GM21390 (cell line): ENCODE data around the gene GPR156.
"Not testable (repeated sequence)": the region's sequence is repeated elsewhere in the genome, so short reads cannot be mapped to it uniquely, and the experiment has no call there.

Experiments used
- ATAC-seq: cut with Tn5 transposase; IDR thresholded peaks from one replicate; pipeline ENCODE4 v1.9.1; 2021; ENCODE audit not compliant: unreplicated experiment

The GPR156 gene

DNA sequence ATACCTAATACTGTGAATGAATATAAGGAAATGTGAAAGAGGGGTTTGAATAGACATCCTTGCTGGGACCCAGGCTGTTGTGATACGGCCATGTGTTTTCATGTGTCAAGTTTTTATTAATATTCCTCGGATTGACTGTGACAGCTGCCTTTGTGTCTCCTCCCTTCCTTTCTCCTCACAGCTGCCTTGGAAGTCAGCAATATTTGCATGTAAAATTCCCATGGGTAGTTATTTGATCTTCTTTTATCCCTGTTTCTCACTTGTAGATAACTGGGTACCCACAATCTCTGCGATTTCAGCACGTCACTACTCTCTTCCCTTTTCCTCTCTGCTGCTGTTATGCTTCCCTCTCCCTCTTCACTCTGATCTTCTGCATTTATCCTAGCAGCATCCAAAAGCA is 9.4 kb downstream of the GPR156 start:
- no peak for ATAC-seq

DNA sequence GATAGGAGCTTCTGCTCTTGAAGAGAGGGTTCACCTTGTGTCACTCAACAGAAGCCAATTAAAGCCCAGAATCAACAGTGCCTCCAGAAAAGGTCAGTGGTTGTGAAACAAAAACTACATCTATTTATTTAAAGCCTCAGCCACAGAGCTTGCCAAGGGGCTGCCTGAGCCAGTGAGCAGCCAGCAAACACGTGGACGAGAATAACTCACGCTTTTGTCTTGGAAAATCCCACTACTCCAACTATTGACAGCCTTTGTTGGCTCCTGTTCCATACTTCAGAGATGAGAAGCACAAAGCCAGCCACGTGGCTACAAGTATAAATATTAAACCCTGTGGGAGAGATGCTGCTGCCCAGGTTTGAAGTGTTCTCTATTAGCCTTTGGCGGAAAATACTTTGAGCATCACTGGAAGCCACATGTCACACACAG is 10.3 kb downstream of the GPR156 start:
- ATAC-seq = no peak

DNA sequence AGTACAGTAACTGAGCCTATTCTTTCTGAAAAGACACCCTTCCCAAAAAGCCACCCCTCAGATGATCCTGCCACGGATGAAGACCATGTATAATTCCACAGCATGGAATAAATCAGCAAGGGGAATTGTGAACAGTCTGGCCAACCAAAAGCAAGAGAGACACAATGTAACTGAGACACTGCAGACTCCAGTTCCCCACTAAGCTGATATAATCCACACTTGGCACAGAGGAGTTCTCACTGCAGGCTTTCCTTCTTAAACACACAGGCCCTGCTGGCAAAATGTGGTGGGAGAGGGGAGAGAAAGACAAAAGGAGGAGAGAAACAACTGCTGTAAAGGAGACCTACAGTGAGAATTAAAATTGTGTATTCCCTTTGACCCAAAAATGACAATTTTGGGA is 12.7 kb downstream of the GPR156 start:
- ATAC-seq = no peak

DNA sequence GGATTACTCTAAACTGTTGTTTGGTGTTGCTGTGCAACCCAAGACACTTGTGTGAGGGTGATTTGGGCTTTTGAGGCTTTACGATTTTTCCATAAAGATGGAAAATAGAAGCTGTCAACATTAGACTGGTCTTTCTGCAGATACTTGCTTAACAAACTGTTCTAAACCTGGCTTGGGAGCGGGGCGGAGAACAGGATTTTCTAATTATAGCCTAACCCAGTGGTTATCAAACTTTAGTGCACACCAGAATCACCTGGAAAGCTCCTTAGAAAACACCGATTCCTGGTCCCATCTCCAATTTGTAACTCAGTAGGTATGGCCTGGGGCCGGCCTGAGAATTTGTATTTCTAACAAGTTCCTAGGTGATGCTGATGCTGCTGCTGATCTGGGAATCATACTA is 19.0 kb downstream of the GPR156 start:
- ATAC-seq = no peak

DNA sequence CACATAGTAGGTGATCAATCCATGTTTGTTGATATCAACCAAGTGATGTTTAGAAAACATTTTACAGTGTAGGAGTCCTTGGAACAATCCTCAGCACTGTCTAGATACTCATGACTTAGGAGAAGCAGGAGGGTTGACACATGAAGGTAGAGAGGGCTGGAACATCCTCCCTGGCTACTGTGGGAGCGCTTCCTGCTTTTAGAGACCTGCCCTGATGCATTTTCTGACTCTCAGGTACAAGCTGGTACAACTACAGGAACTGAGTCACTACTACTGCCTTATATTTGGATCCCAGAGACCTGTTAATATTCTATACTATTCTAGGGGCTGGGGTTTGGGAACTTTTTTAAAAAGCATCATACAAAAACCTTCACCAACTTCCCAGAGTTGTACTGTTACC is 20.1 kb downstream of the GPR156 start:
- ATAC-seq = no peak

DNA sequence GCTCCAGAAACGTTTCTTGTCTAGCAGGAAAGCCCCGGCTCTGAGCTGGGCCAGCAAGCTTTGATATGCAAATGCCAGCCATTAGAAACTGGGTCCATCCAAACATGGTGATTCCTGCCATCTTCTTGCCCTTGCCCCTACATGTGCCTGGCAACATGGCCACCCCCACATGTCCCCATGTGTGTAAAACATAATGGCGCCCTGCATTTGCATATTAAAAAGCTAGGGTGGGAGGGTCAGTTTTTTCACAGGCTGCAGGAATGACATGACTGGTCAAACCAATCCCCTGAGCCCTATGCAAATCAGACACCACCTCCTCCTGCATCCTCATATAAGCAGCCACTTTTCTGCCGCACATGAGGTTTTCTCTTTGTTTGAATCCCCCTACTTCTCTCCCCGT is 21.2 kb downstream of the GPR156 start:
- no peak for ATAC-seq

DNA sequence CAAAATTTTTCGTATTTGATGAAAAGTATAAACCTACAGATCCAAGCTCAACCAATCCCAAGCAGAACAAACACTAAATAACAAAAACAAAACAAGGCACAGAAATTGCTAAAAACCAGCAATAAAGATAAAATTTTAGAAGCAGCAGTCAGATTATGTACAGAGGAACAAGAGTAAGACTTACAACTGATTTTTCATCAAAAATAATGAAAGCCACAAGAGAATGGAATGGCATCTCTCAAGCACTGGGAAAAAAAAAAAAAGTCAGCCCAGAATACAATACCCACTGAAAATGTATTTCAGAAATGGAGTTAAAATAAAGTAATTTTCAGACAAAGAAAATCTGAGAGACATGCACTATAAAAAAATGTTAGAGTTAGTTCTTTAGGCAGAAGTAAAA is 27.0 kb downstream of the GPR156 start:
- ATAC-seq = no peak

DNA sequence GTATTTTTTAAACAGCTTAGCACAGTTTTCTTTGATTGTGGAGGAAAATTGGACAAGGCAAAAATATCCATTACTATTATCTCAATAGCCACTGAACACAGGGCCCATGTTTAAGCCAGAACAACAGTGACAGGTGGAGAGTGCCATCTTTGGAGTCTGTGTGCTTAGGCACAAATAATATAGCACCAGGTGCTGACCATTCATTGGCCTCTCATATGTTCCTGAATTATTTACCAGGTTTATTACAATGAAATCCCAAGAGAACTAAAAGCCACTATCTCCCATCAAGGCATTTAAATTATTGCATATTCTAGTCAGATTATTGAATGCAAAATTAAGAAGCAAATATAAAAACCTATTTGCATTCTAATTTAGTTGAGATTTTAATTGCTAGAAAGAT is 39.6 kb downstream of the GPR156 start:
- ATAC-seq = no peak

DNA sequence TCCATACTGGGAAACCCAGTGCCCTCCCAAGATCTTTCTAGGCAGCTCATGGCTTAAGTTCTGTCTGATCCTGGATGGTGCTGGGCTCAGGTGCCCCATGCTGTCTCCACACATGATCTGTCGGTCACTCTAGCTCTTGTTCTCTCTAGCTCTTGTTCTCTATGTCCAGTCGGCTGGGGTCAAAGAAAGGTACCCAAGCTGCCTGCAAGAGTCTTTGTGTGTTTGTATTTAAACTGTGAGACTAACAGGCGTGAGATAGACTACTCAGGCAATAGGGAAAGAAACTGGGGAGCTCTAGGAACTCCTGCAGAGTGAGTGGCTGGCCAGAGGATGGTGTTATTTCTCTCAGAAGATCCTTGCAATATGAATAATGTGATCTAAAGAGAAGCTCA is 40.2 kb downstream of the GPR156 start:
- no peak for ATAC-seq

DNA sequence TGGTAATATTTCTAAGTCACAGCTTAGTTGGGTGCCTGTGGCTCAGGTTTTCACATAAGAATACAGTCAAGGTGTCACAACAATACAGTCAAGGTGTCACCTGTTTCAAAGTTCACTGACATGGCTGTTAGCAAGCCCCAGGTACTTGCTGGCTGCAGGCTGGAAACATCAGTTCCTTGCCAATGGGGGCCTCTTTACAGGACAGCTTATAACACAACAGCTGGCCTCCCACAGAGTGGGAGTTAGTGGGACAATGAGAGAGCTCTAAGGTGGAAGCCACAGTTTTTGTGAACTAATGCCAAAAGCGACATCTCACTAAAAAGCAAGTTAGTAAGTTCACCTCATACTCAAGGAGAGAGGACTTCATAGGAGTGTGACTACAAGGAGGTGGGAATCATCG is 45.4 kb downstream of the GPR156 start:
- no peak for ATAC-seq

DNA sequence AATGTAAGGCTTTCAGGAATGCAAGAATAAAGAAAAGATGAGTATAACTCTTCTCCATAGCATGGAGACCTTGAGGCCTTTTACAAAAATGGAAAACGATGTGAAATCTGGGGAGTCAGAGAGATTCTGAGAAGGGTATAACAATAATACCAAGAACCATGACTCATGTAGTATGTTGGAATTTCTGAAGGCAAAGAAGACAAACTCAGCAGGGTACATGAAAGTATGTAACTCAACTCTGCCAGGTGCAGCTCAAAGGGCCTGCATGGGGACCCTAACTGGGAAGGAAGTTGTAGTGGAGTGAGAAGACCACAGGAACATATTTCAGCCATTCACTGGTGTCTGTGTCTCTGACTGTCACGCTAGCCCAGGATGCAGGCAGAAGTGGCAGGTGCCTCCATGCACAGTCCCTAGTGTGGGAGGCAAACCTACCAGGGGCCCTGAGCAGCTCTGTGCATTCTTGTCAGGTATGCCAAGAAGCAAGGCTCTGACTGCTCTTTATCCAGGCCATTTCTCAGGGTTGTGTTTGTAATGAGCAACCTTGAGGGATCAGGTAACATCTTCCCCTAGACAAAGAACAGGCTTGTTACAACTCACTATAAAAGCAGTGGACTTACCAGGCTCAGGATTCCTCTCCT is 57.2 kb downstream of the GPR156 start:
- ATAC-seq = no peak

DNA sequence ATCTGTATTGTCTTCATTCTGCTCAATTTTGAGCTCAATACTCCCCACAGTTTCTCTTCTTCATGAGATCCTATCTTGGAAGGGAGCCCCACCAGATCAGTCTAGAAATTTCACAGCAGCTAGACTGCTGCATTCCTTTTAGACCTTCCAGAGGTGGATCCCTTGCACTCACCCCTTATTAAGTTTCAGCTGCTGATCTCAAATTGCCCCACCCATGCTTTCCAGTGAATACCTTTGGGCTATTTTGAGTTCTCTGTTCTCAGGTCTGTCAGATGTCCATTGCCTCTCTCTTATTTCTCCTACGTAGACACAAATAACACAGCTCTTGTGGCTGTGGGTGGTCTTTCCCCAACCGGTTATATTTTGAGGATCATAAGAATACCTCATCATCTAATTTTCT is 60.8 kb downstream of the GPR156 start:
- ATAC-seq = no peak

DNA sequence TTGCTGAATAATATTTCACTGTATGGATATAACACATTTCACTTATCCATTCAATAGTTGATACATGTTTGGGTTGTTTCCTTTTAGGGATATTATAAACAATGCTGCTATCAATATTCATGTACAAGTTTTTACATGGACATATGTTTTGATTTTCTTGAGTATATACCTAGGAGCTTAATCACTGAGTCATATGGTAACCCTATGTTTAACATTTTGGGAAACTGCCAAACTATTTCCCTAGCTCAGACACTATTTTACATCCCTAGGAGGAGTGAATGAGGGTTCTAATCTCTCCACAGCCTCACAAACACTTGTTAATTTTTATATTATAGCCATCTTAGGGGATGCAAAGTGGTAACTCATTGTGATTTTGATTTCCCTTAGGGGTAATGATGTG is 66.0 kb downstream of the GPR156 start:
- ATAC-seq = no peak

DNA sequence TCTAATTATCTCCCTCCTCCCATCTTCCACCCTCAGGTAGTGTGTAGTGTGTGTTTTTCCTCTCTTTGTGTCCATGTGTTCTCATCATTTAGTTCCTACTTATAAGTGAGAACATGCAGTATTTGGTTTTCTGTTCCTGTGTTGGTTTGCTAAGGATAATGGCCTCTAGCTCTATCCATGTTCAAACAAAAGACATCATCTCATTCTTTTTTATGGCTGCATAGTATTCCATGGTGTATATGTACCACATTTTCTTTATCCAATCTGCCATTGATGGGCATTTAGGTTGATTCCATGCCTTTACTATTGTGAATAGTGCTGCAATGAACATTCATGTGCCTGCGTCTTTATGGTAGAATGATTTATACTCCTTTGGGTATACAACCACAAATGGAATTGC is 68.4 kb downstream of the GPR156 start:
- ATAC-seq = not testable (repeated sequence)

DNA sequence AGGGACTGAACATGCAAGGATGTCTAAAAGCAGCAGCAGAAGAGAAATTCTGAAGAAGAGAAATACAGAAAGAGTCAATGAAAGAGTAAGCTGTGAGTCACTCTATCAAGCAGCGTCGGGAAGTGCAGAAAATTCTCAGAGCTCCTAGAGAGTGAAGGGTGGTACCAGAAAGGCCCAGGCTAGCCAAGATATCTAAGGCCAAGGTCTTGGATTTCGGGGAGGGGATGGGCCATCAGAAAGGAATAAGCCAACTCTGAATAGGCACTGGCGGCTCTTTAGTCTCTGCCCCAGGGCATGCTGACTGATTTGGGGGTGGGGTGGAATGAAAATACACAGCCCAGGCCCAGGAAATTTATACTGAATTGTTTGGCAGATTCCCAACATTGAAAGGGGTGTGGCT is 70.8 kb downstream of the GPR156 start:
- ATAC-seq = no peak

DNA sequence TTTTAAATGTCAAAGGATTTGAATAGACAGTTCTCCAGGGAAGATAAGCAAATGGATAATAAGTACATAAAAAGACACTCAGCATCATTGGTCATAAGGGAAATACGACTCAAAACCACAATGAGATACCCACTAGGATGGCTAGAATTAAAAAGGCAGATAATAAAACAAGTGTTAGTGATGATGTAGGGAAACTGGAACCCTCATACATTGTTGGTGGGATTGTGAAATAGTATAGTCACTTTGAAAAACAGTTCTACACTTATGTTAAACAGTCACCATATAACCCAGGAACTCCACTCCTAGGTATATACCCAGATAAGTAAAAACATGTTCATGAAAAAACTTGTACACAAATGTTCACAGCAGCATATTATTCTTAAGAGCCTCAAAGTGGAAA is 72.5 kb downstream of the GPR156 start:
- ATAC-seq = no peak

DNA sequence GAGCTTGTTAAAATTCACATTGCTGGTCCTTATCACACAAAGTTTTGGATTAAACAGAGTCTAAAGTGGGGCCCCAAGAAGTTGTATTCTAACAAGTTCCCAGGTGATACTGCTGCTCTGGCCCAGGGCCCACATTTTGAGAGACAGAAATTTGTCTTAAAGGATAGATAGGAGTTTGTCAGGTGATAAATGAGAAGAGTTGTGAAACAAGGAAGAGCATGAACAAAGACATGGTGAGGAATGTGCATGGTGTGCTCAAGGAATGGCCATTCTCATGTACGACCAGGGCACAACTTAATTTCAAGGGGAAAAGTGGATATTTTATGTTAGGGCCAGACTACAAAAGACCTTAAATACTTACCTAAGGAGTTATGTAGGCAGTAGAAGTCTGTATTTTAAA is 75.6 kb downstream of the GPR156 start:
- ATAC-seq = no peak

DNA sequence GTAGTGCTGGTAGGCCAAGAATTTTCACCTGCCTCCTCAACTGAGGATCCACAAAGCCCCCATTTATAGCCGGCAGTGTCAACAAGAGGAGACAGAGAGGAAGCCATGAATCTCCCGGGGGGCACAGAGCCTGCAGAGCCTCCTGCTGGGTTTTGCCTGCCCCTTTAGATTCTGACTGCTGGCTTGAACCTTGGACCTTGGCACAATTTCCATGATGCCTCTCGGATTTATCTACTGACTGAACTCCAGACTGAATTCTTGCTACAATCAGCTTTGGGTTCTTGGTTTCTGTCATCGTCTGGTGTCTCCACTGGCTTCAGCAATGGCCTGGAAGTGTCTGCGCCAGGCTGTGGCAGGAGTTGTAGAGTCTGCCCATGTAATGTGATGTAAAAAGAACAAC is 80.7 kb downstream of the GPR156 start:
- no peak for ATAC-seq

DNA sequence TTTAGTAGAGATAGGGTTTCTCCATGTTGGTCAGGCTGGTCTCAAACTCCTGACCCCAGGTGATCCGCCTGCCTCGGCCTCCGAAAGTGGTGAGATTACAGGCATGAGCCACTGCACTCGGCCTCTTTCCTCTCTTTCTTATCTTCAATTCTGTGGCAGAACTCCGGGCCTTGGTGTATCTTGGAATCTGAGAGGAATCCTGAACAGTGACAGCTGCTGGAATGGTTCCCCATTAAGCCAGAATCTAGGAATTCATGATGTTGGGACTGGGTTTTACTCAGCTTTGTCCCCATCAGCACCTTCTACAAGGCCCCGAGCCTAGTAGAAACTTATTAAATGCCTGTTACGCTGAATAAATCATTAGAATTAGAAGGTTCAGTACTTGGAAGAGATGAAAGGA is 81.4 kb downstream of the GPR156 start:
- ATAC-seq = no peak

DNA sequence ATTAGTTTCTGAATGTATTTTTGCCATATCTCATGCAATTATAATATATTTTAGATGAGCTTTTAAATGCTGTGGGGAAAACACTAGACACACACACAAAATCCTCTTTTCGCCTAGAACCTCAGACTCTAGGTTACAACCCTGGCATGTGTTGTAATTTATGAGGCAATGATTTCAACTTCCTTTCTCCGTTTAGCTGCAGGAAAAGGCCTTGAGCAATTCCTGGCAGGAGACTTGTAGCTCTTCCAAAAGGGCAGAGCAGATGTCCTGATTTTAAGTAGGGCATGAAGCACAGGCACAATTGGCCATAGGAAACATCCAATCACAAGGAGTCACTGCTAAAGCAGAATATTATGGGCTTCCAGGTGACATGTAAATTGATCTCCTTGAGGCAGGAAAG is 82.0 kb downstream of the GPR156 start:
- ATAC-seq = no peak

DNA sequence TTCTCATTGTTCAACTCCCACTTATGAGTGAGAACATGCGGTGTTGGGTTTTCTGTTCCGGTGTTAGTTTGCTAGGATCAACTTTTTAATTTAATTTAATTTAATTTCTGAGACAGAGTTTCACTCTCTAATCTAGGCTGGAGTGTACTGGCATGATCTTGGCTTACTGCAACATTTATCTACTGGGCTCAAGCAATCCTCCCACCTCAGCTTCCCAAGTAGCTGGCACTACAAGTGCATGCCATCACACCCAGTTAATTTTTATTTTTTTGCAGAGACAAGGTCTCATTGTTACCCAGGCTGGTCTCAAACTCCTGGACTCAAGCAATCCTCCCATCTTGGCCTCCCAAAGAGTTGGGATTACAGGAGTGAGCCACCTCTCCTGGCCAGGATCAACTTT is 82.7 kb downstream of the GPR156 start:
- ATAC-seq = no peak

DNA sequence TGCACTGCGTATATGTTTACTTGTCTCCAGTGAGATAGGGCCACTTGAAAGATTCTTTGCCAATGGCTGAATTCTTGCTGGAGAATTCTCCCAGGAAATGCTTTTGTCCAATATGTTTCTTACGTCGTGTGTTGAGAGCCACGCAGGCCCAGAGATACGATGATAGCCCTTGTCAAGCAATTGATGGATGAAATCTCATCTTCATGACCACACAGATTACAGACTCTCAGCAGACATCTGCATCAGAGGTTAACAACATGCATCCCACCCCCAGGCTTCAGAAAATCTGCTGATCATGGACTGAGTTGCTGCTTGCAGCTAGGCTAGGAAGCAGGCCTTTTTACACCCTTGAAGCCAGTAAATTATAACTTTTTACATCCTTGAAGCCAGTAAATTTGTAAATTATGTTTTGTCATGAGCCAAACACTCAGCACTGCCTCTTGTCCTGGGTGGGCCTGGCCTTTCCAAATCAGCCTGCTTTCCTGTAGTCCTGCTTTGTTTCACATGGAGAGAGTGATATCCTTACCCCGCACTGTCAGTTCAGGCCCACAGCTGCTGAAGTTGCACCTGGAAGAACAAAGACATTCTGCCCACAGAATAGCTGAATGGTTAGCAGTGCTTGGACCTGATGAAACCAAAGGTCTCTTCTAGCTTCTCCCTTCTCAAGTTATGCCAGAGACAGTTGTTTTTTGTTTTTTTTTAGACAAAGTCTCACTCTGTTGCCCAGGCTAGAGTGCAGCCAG is 84.4 kb downstream of the GPR156 start:
- no peak for ATAC-seq

DNA sequence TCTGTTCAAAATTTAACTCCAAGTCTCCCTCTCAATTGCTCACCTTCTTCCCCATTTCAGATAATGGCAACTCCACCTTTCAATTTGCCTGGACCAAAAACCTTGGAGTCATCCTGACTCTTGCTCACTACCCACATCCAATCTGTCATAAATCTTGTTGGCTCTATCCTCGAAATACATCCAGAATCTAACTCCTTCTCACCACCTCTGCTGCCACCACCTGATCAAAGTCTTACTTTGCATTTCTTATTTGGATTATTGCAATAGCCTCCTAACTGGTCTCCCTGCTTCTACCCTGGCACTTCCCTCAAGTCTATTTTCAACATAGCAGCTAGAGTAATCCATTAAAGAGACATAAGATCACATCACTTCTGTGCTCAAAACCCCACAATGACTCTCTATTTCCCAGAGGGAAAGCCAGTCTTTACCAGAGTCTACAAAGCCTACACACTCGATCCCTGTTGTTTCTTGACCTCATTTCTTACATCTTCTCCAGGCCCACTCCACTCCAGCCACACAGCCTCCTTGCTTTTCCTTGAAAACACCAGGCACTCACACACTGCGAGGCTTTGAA is 86.6 kb downstream of the GPR156 start:
- no peak for ATAC-seq
